ENCODE measurements around the gene KRT13. TPM values are rescaled to one million over a fixed set of nuclear protein-coding genes. Genes with fewer than 3 reads are reported as not detected.

Gene KRT13
- total and polyA plus RNA-seq, 7 donors = 0.46 to 54.1 (median 4.3) TPM; not detected in 3

- H3K27ac ChIP-seq = no peak overlapping the region
- H3K36me3 ChIP-seq = no peaks in the 10 kb centered on the region
- no peak for DNase-seq
- 90 to 92% methylated on average over 3 of the region's 3 CpGs for WGBS, 2 donors
- peaks cover 0 to 7% (median 4%) of the 10 kb centered on the region in 3 donors for H3K27me3 ChIP-seq
- no peaks in the 10 kb centered on the region for H3K9me3 ChIP-seq
- intact Hi-C loops (cut with DNase I) = no loop called here
- TF ChIP-seq POLR2A (IDR thresholded peaks at IDR 0.05) = no peak
- no peak for TF ChIP-seq EP300 (IDR thresholded peaks at IDR 0.05)
- TF ChIP-seq CTCF (IDR thresholded peaks at IDR 0.05) = no peak
- TF ChIP-seq POLR2AphosphoS5 (IDR thresholded peaks at IDR 0.05) = no peak
- no peak overlapping the region for H3K4me3 ChIP-seq
- no peaks in the 10 kb centered on the region for H3K4me1 ChIP-seq
These were observed 12.6 kb upstream of the KRT13 start for GRCh38 chr17:41518031-41518430.

- H3K4me3 ChIP-seq = no peak overlapping the region
- no peak for TF ChIP-seq POLR2A (IDR thresholded peaks at IDR 0.05)
- TF ChIP-seq CTCF (IDR thresholded peaks at IDR 0.05) = no peak
- no peak for TF ChIP-seq EP300 (IDR thresholded peaks at IDR 0.05)
- TF ChIP-seq POLR2AphosphoS5 (IDR thresholded peaks at IDR 0.05) = no peak
- H3K9me3 ChIP-seq = no peaks in the 10 kb centered on the region
- intact Hi-C loops (cut with DNase I) = no loop called here
- H3K27me3 ChIP-seq = peaks cover 0 to 4% (median 3%) of the 10 kb centered on the region in 3 donors
- no peaks in the 10 kb centered on the region for H3K4me1 ChIP-seq
- DNase-seq = no peak
- no peak overlapping the region for H3K27ac ChIP-seq
- 92 to 95% methylated on average over 14 of the region's 14 CpGs for WGBS, 2 donors
- no peaks in the 10 kb centered on the region for H3K36me3 ChIP-seq
These were observed 11.4 kb upstream of the KRT13 start for GRCh38 chr17:41516830-41517283.

- intact Hi-C loops (cut with DNase I) = no loop called here
- WGBS, 2 donors = 88 to 93% methylated on average over 14 of the region's 14 CpGs
- peaks cover 0 to 4% (median 0%) of the 10 kb centered on the region in 3 donors for H3K27me3 ChIP-seq
- H3K9me3 ChIP-seq = no peaks in the 10 kb centered on the region
- no peak for DNase-seq
- no peaks in the 10 kb centered on the region for H3K36me3 ChIP-seq
- TF ChIP-seq CTCF (IDR thresholded peaks at IDR 0.05) (no peak), EP300 (IDR thresholded peaks at IDR 0.05) (no peak), POLR2AphosphoS5 (IDR thresholded peaks at IDR 0.05) (no peak), POLR2A (IDR thresholded peaks at IDR 0.05) (no peak)
- H3K4me1 ChIP-seq = no peaks in the 10 kb centered on the region
- H3K4me3 ChIP-seq = no peak overlapping the region
- H3K27ac ChIP-seq = no peak overlapping the region
These were observed 10.9 kb upstream of the KRT13 start for GRCh38 chr17:41516147-41516829.

GRCh38 chr17:41513168-41513547, 7.7 kb upstream of the KRT13 start:
- no peak for DNase-seq
- Histone ChIP-seq H3K4me3 (no peak overlapping the region), H3K4me1 (no peaks in the 10 kb centered on the region), H3K36me3 (no peaks in the 10 kb centered on the region), H3K9me3 (no peaks in the 10 kb centered on the region), H3K27ac (no peak overlapping the region), H3K27me3 (no peaks in the 10 kb centered on the region)
- intact Hi-C loops (cut with DNase I) = no loop called here
- WGBS, 2 donors = 84 to 88% methylated on average over 5 of the region's 5 CpGs
- TF ChIP-seq POLR2A (IDR thresholded peaks at IDR 0.05) (no peak), EP300 (IDR thresholded peaks at IDR 0.05) (no peak), CTCF (IDR thresholded peaks at IDR 0.05) (no peak), POLR2AphosphoS5 (IDR thresholded peaks at IDR 0.05) (no peak)

Measured in sigmoid colon (tissue), 7 donors.